Activated T-helper 2 cell treated with anti-CD3 and anti-CD28 coated beads, Interferon-gamma antibody, Interleukin-2, Interleukin-4, amounts not matched to agents 10 μg/mL and 5 μg/mL and 100 μg/mL, durations not matched to agents 14 hours and 24 hours and 36 hours (primary cell): ENCODE data around the gene MRNIP. TPM values are rescaled to one million over a fixed set of nuclear protein-coding genes. Genes with fewer than 3 reads are reported as not detected.
"Not testable (repeated sequence)": the region's sequence is repeated elsewhere in the genome, so short reads cannot be mapped to it uniquely, and the experiment has no call there.

ENCODE experiments used
- DNase-seq: peaks from one replicate; pipeline ENCODE4 v3.0.0; 2021; ENCODE audit warnings: low spot score
- H3K27ac Mint-ChIP-seq: one replicate; pipeline ENCODE4 v1.8.0; 2021; ENCODE audit warnings: mixed read lengths
- H3K27me3 Mint-ChIP-seq: one replicate; pipeline ENCODE4 v1.8.0; 2021; ENCODE audit warnings: low read depth, mixed read lengths
- H3K36me3 Mint-ChIP-seq: one replicate; pipeline ENCODE4 v1.8.0; 2021; ENCODE audit warnings: low read depth, mixed read lengths
- H3K4me1 Mint-ChIP-seq: one replicate; pipeline ENCODE4 v1.8.0; 2021; ENCODE audit warnings: low read depth, mixed read lengths
- H3K4me3 Mint-ChIP-seq: one replicate; pipeline ENCODE4 v1.8.0; 2021; ENCODE audit warnings: low read depth, mild to moderate bottlenecking, moderate library complexity, mixed read lengths
- H3K9me3 Mint-ChIP-seq: one replicate; pipeline ENCODE4 v1.8.0; 2021; ENCODE audit warnings: mixed read lengths
- intact Hi-C: fragments of 100-400 bp; cut with micrococcal nuclease; formaldehyde crosslinking; loops from one replicate; pipeline ENCODE4 v1.15.1; 2023
- total RNA-seq: library from RNA; stranded (reverse); gene quantifications from 2 replicates; pipeline ENCODE4 v1.2.3, GENCODE V29; 2022

Gene MRNIP
- total RNA-seq, 1 donor from 2014 or later, result 30.1 TPM

DNA sequence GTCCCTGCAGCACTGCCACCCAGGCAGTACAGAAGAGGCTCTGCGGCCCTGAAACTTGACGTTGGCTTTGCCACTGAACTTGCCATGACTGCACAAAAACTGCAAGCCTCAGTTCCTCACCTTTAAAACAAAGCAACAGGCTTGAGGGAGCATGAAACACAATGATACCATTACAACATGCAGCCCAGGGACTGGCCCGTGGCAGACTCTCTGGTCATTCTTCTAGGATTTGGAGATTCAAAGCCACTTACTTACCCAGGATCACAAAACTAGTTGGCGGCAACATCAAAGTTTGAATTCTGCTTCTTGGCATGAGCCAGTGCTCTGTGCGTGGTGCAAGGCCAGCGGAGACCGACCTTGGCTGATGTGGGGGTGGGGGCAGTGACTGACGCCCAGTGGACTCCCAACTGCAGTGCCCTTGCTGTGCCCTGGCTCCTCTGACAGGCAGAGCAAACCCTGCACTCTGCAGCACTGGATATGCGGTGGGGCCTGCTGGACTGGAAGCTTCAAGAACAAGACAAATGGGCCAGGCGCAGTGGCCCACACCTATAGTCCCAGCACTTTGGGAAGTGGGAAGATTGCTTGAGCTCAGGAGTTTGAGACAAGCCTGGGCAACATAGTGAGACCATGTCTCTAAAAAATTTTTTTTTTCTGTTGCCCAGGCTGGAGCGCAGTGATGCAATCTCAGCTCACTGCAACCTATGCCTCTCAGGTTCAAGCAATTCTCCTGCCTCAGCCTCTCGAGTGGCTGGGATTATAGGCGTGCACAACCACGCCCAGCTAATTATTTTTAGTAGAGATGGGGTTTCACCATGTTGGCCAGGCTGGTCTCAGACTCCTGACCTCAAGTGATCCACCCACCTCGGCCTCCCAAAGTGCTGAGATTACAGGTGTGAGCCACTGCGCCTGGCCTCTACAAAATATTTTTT lies 19.0 kb downstream of the MRNIP start:
- no peak overlapping the region for H3K27ac Mint-ChIP-seq
- no peaks in the 10 kb centered on the region for H3K27me3 Mint-ChIP-seq
- no peak for DNase-seq
- peaks cover 53% of the 10 kb centered on the region for H3K36me3 Mint-ChIP-seq
- intact Hi-C loops, result loop anchor here (5.0 kb wide), 1 partner anchor 37 kb away; no protein-coding TSS in a partner anchor
- H3K4me3 Mint-ChIP-seq, result no peak overlapping the region
- peaks cover 15% of the 10 kb centered on the region for H3K4me1 Mint-ChIP-seq
- no peaks in the 10 kb centered on the region for H3K9me3 Mint-ChIP-seq

DNA sequence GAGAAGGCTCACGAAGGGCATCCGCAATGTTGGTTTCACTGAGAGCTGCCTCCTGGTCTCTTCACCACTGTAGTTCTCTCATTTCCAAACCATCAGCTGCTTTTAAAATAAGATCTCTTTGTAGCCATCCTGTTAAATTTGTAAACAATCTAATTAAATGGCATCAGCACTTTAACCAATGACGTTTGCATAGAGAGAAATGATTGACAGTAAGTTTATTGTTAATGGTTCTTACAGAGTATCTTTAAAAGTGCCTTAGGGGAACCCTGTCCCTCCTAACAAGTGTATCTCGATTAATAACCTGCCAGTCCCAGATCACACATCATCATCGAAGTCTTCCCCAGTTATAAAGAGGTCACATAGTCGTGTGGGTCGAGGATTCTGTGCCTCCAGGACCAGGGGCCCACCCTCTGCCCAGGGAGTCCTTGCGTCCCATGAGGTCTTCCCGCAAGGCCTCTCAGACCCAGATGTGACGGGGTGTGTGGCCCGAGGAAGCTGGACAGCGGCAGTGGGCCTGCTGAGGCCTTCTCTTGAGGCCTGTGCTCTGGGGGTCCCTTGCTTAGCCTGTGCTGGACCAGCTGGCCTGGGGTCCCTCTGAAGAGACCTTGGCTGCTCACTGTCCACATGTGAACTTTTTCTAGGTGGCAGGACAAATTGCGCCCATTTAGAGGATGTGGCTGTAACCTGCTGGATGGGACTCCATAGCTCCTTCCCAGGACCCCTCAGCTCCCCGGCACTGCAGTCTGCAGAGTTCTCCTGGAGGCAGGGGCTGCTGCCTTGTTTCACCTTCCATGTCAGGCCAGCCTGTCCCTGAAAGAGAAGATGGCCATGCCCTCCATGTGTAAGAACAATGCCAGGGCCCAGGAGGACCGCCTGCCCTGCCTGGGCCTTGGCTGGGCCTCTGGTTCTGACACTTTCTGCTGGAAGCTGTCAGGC lies 21.3 kb downstream of the MRNIP start:
- Mint-ChIP-seq H3K9me3 (no peaks in the 10 kb centered on the region), H3K36me3 (peaks cover 67% of the 10 kb centered on the region), H3K4me1 (peaks cover 15% of the 10 kb centered on the region), H3K27ac (peak overlapping the region; percentile 89), H3K4me3 (no peak overlapping the region), H3K27me3 (no peaks in the 10 kb centered on the region)
- intact Hi-C loops, result loop anchor here (2.0 to 5.0 kb wide), 2 partner anchors 17 to 35 kb away; partner anchors contain the start of gene SQSTM1
- no peak for DNase-seq

DNA sequence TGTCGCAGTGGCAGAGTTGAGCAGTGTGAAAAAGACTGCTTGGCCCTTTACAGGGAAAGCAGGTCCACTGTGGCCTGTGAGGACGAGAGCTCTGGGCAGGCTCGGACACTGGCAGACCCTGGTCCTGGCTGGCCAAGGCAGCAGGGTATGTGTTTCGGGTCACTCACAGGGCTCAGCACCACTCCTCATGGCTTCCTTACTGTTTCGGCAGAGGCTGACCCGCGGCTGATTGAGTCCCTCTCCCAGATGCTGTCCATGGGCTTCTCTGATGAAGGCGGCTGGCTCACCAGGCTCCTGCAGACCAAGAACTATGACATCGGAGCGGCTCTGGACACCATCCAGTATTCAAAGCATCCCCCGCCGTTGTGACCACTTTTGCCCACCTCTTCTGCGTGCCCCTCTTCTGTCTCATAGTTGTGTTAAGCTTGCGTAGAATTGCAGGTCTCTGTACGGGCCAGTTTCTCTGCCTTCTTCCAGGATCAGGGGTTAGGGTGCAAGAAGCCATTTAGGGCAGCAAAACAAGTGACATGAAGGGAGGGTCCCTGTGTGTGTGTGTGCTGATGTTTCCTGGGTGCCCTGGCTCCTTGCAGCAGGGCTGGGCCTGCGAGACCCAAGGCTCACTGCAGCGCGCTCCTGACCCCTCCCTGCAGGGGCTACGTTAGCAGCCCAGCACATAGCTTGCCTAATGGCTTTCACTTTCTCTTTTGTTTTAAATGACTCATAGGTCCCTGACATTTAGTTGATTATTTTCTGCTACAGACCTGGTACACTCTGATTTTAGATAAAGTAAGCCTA lies 22.2 kb downstream of the MRNIP start:
- H3K27ac Mint-ChIP-seq, result peak overlapping the region; percentile 89
- no peaks in the 10 kb centered on the region for H3K9me3 Mint-ChIP-seq
- intact Hi-C loops, result loop anchor here (1.0 to 5.0 kb wide), 3 partner anchors 16 to 34 kb away; partner anchors contain the start of genes MRNIP and SQSTM1
- peaks cover 70% of the 10 kb centered on the region for H3K36me3 Mint-ChIP-seq
- DNase-seq, result peak; percentile 64
- H3K4me1 Mint-ChIP-seq, result peaks cover 15% of the 10 kb centered on the region
- H3K27me3 Mint-ChIP-seq, result no peaks in the 10 kb centered on the region
- peak overlapping the region; percentile 22 for H3K4me3 Mint-ChIP-seq

DNA sequence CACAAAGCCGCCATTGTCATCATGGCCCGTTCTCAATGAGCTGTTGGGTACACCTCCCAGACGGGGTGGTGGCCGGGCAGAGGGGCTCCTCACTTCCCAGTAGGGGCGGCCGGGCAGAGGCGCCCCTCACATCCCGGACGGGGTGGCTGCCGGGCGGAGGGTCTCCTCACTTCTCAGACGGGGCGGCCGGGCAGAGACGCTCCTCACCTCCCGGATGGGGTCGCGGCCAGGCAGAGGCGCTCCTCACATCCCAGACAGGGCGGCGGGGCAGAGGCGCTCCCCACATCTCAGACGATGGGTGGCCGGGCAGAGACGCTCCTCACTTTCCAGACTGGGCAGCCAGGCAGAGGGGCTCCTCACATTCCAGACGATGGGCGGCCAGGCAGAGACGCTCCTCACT lies 23.7 kb downstream of the MRNIP start:
- Mint-ChIP-seq H3K36me3 (peaks cover 73% of the 10 kb centered on the region), H3K4me1 (peaks cover 15% of the 10 kb centered on the region)
- H3K27me3 Mint-ChIP-seq, DNase-seq, H3K4me3 Mint-ChIP-seq, H3K27ac Mint-ChIP-seq, H3K9me3 Mint-ChIP-seq: not testable (repeated sequence)
- intact Hi-C loops, result loop anchor here (5.0 kb wide), 1 partner anchor 33 kb away; no protein-coding TSS in a partner anchor

DNA sequence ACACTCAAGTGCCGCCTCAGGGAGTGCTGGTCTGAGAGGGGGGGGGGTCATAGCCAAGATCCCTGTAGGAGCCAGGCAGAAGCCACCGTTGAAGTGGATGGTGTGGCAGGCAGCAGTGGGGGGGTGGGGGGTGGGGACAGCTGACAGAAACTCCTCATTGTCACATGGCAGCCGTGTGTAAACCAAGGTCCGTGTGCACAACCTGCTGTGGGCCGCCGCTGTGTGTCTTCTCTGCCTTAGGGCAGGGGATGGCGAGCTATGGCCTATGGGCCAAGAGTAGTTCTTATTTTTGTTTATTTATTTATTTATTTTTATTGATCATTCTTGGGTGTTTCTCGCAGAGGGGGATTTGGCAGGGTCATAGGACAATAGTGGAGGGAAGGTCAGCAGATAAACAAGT lies 24.5 kb downstream of the MRNIP start:
- no peak for DNase-seq
- Mint-ChIP-seq H3K27ac (no peak overlapping the region), H3K27me3 (no peaks in the 10 kb centered on the region), H3K9me3 (no peaks in the 10 kb centered on the region), H3K4me3 (no peak overlapping the region), H3K4me1 (peaks cover 17% of the 10 kb centered on the region), H3K36me3 (peaks cover 76% of the 10 kb centered on the region)
- intact Hi-C loops, result no loop called here

DNA sequence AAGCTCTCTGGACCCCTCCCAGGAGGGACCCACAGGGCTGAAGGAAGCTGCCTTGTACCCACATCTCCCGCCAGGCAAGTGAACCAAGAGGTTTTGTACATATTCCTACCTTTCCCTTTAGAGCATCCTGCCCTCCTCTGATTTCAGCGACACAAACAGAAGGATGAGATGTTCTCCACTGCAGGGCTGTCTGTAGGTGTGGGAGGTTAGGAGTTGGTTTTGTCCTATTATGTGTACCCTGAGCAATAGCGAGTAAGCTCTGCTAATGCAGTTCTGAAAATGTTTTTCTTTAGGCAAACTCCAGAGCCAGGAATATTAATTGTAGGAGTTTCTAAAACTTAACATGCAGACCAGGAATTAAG lies 24.9 kb downstream of the MRNIP start:
- Mint-ChIP-seq H3K27ac (no peak overlapping the region), H3K9me3 (no peaks in the 10 kb centered on the region), H3K36me3 (peaks cover 80% of the 10 kb centered on the region), H3K4me3 (no peak overlapping the region), H3K4me1 (peaks cover 18% of the 10 kb centered on the region), H3K27me3 (no peaks in the 10 kb centered on the region)
- DNase-seq, result no peak
- intact Hi-C loops, result no loop called here

DNA sequence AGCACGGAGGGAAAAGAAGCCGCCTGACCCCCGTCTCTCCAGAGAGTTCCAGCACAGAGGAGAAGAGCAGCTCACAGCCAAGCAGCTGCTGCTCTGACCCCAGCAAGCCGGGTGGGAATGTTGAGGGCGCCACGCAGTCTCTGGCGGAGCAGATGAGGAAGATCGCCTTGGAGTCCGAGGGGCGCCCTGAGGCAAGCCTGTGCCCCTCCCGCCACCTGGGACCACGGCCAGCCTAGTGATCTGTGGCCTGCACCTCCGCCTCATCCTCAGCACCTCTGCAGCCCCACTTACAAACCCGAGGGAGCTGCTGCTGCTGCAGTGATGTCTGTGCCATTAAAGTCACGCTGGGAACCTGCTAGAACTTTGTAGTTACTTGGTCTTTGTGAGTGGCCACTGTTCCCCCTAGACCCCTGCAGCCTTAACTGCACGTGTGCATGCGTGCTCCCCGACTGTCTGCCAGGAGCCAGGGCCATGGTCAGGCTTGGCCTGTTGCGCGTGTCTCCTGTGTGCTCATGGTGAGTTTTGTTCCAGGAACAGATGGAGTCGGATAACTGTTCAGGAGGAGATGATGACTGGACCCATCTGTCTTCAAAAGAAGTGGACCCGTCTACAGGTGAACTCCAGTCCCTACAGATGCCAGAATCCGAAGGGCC lies 25.4 kb downstream of the MRNIP start:
- intact Hi-C loops, result no loop called here
- Mint-ChIP-seq H3K4me1 (peaks cover 19% of the 10 kb centered on the region), H3K36me3 (peaks cover 85% of the 10 kb centered on the region), H3K27ac (no peak overlapping the region), H3K4me3 (no peak overlapping the region), H3K27me3 (no peaks in the 10 kb centered on the region), H3K9me3 (no peaks in the 10 kb centered on the region)
- DNase-seq, result no peak

DNA sequence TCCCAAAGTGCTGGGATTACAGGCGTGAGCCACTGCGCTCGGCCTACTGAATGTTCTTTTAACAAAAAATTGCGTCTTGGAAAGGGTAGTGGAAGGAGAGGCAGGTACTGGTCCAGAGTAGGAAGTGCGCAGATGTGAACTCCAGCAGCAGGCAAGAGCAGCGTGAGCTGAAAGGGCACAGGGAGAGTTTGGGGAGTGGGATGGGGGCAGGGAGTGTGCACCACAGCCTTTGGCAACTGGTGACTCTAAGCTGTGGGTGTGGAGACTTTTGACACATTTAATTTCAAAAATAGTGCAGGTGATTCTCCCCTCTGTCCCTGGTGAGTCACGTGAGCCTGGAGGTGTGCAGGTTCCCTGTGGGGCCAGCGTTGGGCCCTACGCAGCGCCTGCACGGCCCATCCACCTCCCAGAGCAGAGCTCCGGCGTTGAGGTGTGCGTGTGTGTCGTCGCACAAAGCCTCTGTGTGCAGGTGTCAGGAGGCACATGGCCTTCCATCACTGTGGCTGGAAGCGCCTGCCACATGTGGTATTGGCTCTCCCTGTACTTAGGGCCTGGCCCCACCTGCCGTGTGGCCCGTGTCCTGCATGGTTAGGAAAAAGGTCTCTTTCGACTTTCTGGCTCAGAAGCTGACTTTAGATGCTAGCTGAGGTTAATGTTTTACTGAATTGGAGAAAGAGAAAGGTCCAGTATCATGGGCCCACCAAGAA lies 26.4 kb downstream of the MRNIP start:
- H3K9me3 Mint-ChIP-seq, result no peaks in the 10 kb centered on the region
- intact Hi-C loops, result no loop called here
- peaks cover 89% of the 10 kb centered on the region for H3K36me3 Mint-ChIP-seq
- no peaks in the 10 kb centered on the region for H3K27me3 Mint-ChIP-seq
- peaks cover 26% of the 10 kb centered on the region for H3K4me1 Mint-ChIP-seq
- DNase-seq, result no peak
- H3K4me3 Mint-ChIP-seq, result no peak overlapping the region
- H3K27ac Mint-ChIP-seq, result no peak overlapping the region

DNA sequence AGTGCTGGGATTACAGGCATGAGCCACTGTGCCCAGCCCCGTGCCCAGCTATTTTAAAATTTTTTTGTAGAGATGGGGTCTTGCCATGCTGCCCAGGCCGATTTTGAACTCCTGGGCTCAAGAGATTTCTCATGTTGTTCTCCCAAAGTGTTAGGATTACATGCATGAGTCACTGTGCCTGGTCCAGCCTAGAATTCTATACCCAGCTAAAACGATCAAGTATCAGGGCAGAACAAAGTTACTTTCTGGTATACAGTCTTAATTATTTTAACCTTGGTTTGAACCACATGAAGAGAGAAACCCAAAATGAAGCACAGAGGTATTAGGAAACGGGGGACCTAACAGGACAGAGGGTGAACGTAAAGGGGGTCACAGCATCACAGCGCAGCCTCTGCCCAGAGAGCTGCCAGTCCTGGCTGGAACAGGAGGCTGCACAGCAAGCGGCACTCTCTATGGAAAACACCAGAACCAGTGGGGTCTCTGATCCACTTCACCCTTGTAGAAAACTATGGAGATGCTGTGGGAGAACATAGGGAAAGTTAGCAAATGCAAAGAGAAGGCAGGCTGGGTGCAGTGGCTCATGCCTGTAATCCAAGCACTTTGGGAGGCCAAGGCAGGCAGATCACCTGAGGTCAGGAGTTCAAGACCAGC lies 27.7 kb downstream of the MRNIP start:
- H3K9me3 Mint-ChIP-seq, result no peaks in the 10 kb centered on the region
- no peaks in the 10 kb centered on the region for H3K27me3 Mint-ChIP-seq
- H3K4me1 Mint-ChIP-seq, result peaks cover 16% of the 10 kb centered on the region
- intact Hi-C loops, result no loop called here
- H3K4me3 Mint-ChIP-seq, result no peak overlapping the region
- DNase-seq, result no peak
- no peak overlapping the region for H3K27ac Mint-ChIP-seq
- peaks cover 89% of the 10 kb centered on the region for H3K36me3 Mint-ChIP-seq

DNA sequence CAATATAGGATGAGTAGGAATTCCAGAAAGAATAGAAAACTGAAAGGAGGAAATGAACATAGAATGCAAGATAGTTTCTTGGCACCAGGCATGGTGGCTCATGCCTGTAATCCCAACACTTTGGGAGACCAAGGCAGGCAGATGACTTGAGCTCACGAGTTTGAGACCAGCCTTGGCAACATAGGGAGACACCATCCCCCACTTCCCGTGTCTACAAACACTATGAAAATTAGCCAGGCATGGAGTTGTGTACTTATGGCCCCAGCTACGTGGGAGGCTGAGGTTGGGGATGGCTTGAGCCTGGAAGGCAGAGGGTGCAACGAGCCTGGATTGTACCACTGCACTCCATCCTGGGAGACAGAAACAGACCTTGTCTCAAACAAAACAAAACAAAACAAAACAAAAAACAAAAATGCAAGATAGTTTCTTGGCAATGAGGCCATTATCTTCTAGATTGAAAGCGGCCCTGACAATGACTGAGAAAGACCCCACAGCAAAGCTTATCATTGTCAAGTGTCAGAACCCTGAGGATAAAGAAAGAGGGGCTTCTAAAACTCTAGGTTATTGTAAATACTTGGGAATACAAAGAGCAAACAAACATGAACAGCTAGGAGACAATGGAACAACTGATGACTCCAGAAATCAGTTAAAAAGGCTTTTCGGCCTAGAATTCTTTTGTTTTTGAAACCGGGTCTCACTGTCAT lies 28.7 kb downstream of the MRNIP start:
- no peaks in the 10 kb centered on the region for H3K9me3 Mint-ChIP-seq
- no peak overlapping the region for H3K4me3 Mint-ChIP-seq
- intact Hi-C loops, result loop anchor here (10.0 kb wide), 1 partner anchor 275 kb away; the partner anchor contains the start of gene RUFY1
- H3K27ac Mint-ChIP-seq, result no peak overlapping the region
- no peak for DNase-seq
- H3K4me1 Mint-ChIP-seq, result peaks cover 14% of the 10 kb centered on the region
- H3K27me3 Mint-ChIP-seq, result no peaks in the 10 kb centered on the region
- peaks cover 89% of the 10 kb centered on the region for H3K36me3 Mint-ChIP-seq
